GM10266 (cell line): ENCODE measurements around the gene MICALL1.
"Not testable (repeated sequence)": the region's sequence is repeated elsewhere in the genome, so short reads cannot be mapped to it uniquely, and the experiment has no call there.

Experiments
- DNase-seq: peaks from one replicate; pipeline ENCODE4 v3.0.0; 2012; ENCODE audit errors: extremely low spot score
- CTCF ChIP-seq: IDR thresholded peaks from 2 replicates; pipeline ENCODE4 v1.5.1; 2012; ENCODE audit warnings: mild to moderate bottlenecking, low read depth; ENCODE audit not compliant: control insufficient read depth, insufficient read depth; ENCODE audit errors: missing control alignments

The MICALL1 gene

DNA sequence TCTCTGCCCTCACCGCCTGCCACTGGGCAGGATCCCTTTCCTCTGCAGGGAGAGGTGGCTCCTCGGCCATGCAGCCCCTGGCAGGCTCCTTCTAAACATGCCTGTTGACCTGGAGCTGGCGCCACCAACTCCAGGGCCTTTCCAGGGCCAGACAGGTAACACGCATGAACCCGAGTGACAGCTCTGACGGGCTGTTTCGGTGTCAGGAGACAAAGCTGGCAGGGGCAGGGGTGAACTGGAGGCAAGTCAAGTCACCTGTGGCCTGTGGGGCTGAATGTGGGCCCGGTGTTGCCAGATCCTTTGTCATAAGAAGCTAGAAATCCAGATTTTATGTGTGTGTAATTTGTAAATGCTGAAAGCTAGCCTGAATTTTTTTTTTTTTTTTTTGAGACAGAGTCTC is 36.0 kb downstream of the MICALL1 start:
- no peak for TF ChIP-seq CTCF
- DNase-seq: no peak

- no peak for TF ChIP-seq CTCF
- DNase-seq: no peak
Observed at GRCh38 chr22:37943136-37943824, 37.2 kb downstream of the MICALL1 start.

- DNase-seq: no peak
- no peak for TF ChIP-seq CTCF
Observed at GRCh38 chr22:37943825-37944198, 37.7 kb downstream of the MICALL1 start.

- DNase-seq: not testable (repeated sequence)
Observed at GRCh38 chr22:37944423-37944822, 38.3 kb downstream of the MICALL1 start.

DNA sequence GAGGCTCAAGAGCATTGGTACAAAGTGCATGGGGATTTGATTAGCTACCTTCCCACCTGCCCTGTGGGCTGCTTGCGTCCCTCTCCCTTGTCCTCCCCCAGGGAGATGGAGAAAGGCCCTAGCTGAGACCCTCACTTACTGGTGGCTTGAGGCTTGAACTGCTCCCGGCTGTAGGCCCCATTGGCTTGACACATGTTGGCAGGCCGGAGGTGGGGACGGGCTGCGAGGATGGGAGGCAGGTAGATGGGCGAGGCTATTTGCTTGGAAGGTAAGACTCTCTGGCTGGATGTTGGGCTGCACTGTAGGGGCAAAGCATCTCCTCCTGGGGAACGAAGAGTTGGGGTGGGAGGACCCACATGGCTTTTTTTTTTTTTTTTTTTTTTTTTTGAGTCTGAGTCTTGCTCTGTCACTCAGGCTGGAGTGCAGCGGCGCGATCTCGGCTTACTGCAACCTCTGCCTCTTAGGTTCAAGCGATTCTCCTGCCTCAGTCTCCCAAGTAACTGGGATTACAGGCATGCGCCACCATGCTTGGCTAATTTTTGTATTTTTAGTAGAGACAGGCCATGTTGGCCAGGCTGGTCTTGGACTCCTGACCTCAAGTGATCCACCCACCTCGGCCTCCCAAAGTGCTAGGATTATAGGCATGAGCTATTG is 41.2 kb downstream of the MICALL1 start:
- not testable (repeated sequence) for DNase-seq

- DNase-seq: no peak
- no peak for TF ChIP-seq CTCF
Observed at GRCh38 chr22:37951305-37951704, 45.2 kb downstream of the MICALL1 start.

GRCh38 chr22:37952629-37953028 is 46.5 kb downstream of the MICALL1 start:
- not testable (repeated sequence) for DNase-seq

GRCh38 chr22:37953062-37953436 is 47.0 kb downstream of the MICALL1 start:
- DNase-seq: no peak
- TF ChIP-seq CTCF: no peak

- TF ChIP-seq CTCF: peak; percentile 6
- peak; percentile 97 for DNase-seq
Observed at GRCh38 chr22:37953437-37954179, 47.5 kb downstream of the MICALL1 start, which contains the start of the genes C22orf23 and POLR2F. TSS of gene C22orf23 (minus strand) at chr22:37953601. CDS start at chr22:37953149, 452 bp downstream. TSS of gene POLR2F (plus strand) at chr22:37953699. CDS start at chr22:37953788, 89 bp downstream.
